GM12878 (cell line): ENCODE results near the gene DAPK3. TPM values are rescaled to one million over a fixed set of nuclear protein-coding genes. Genes with fewer than 3 reads are reported as not detected.

Source experiments
- ATAC-seq: fragments of 200-7000 bp; cut with Tn5 transposase; 3 replicates; pipeline ENCODE4 v1.9.1; 2020; ENCODE audit warnings: mild to moderate bottlenecking, moderate library complexity
- BruUV-seq: library from RNA; stranded (reverse); fragments of 400-500 nt; replicated peaks from 2 replicates; lab custom pipeline; 2021; lab: Mats Ljungman, UMichigan
- CTCF ChIA-PET: fragments of 300-600 bp; sonication (Branson Sonifier 250); formaldehyde crosslinking; extraction: SDS; loops from one replicate; lab custom pipeline; 2021; ENCODE audit warnings: inconsistent platforms; lab: Yijun Ruan, JAX
- POLR2A ChIA-PET: fragments of 350-600 bp; formaldehyde crosslinking; extraction: SDS; loops from one replicate; lab custom pipeline; 2021; ENCODE audit warnings: inconsistent platforms; lab: Charles Lee
- RAD21 ChIA-PET: fragments of 300-600 bp; sonication (Branson Sonifier 250); formaldehyde crosslinking; loops from one replicate; lab custom pipeline; 2023; ENCODE audit warnings: antibody characterized with exemption; ENCODE audit not compliant: unreplicated experiment; lab: Charles Lee
- SMC1A ChIA-PET: fragments of 300-600 bp; sonication (Branson Sonifier 250); formaldehyde crosslinking; loops from one replicate; lab custom pipeline; 2023; ENCODE audit not compliant: unreplicated experiment, uncharacterized antibody; lab: Charles Lee
- DNase-seq: peaks from one replicate; pipeline ENCODE4 v3.0.0-alpha.2; 2011; ENCODE audit warnings: low read depth, low spot score
- FAIRE-seq: peaks from 3 replicates; lab custom pipeline; 2011; peaks lifted over from hg19 to GRCh38; lab: Jason Lieb, UNC
- H2AFZ ChIP-seq: 2 replicates; pipeline ENCODE4 v1.6.0; 2011; ENCODE audit warnings: low read depth, low read length, control low read depth; ENCODE audit not compliant: control insufficient read depth
- H3K27ac ChIP-seq: 2 replicates; pipeline ENCODE4 v1.5.1; 2011; ENCODE audit warnings: control low read depth; ENCODE audit not compliant: control insufficient read depth, insufficient read depth
- H3K27me3 ChIP-seq, 2 experiments: replicated peaks in 1 of 2; 2 replicates each; pipeline versions ENCODE4 v1.6.0 to v1.6.1; 2011; ENCODE audit warnings: low read length in 1 of 2; ENCODE audit not compliant: control insufficient read depth in 2 of 2, insufficient read depth in 2 of 2
- H3K36me3 ChIP-seq, 2 experiments: 2 replicates each; pipeline ENCODE4 v1.5.1; 2011; ENCODE audit warnings: low read length in 1 of 2; ENCODE audit not compliant: control insufficient read depth in 2 of 2, insufficient read depth in 2 of 2
- H3K4me1 ChIP-seq: 2 replicates; pipeline ENCODE4 v1.6.1; 2011; ENCODE audit warnings: mild to moderate bottlenecking, low read length, moderate library complexity, mixed read lengths; ENCODE audit not compliant: control insufficient read depth, insufficient read depth
- H3K4me2 ChIP-seq: 2 replicates; pipeline ENCODE4 v1.6.0; 2011; ENCODE audit warnings: control low read depth; ENCODE audit not compliant: control insufficient read depth, insufficient read depth
- H3K4me3 ChIP-seq: fragments of 200-600 bp; sonication (generic); 2 replicates; pipeline ENCODE4 v1.5.1; 2016
- H3K79me2 ChIP-seq: 2 replicates; pipeline ENCODE4 v1.6.0; 2011; ENCODE audit warnings: low read length; ENCODE audit not compliant: control insufficient read depth, insufficient read depth
- H3K9ac ChIP-seq: 2 replicates; pipeline ENCODE4 v1.8.0; 2011; ENCODE audit warnings: low read length, control low read depth, mixed read lengths; ENCODE audit not compliant: control insufficient read depth, insufficient read depth
- H3K9me3 ChIP-seq: replicated peaks from 3 replicates; pipeline ENCODE4 v1.5.1; 2011; ENCODE audit warnings: mild to moderate bottlenecking, low read length; ENCODE audit not compliant: control insufficient read depth, insufficient read depth
- H4K20me1 ChIP-seq: 2 replicates; pipeline ENCODE4 v1.6.0; 2011; ENCODE audit not compliant: control insufficient read depth, insufficient read depth
- CBX3 ChIP-seq: fragments of 200-600 bp; sonication (generic); IDR thresholded peaks from 2 replicates; pipeline ENCODE4 v1.6.1; 2016; ENCODE audit warnings: low read depth, borderline replicate concordance
- CREM ChIP-seq: IDR thresholded peaks from 2 replicates; pipeline ENCODE4 v1.6.1; 2014; ENCODE audit warnings: antibody characterized with exemption, low read depth
- E4F1 ChIP-seq: fragments of 450-650 bp; IDR thresholded peaks from 2 replicates; pipeline ENCODE4 v1.6.1; 2018; ENCODE audit warnings: borderline replicate concordance, mild to moderate bottlenecking; ENCODE audit not compliant: partially characterized antibody
- ELK1 ChIP-seq: IDR thresholded peaks from 2 replicates; pipeline ENCODE4 v1.6.1; 2012; ENCODE audit warnings: low read depth, low read length, improper control_type of control experiment
- HDGF ChIP-seq: fragments of 450-650 bp; IDR thresholded peaks from 2 replicates; pipeline ENCODE4 v1.6.1; 2016; ENCODE audit warnings: antibody characterized with exemption
- IRF5 ChIP-seq: fragments of 450-650 bp; IDR thresholded peaks from 2 replicates; pipeline ENCODE4 v1.6.1; 2017; ENCODE audit warnings: borderline replicate concordance
- JUND ChIP-seq: IDR thresholded peaks from 2 replicates; pipeline ENCODE4 v1.6.1; 2012; ENCODE audit warnings: low read depth, mild to moderate bottlenecking, low read length, improper control_type of control experiment, moderate library complexity
- NRF1 ChIP-seq: conservative IDR thresholded peaks from 2 replicates; pipeline ENCODE4 v1.6.1; 2011; ENCODE audit warnings: mild to moderate bottlenecking, low read depth, low read length, improper control_type of control experiment
- RCOR1 ChIP-seq: conservative IDR thresholded peaks from 2 replicates; pipeline ENCODE4 v1.6.1; 2012; ENCODE audit warnings: low read depth, low read length, improper control_type of control experiment
- RELB ChIP-seq: fragments of 450-650 bp; IDR thresholded peaks from 2 replicates; pipeline ENCODE4 v1.6.1; 2017; ENCODE audit warnings: low read depth, mild to moderate bottlenecking, moderate library complexity
- ZNF24 ChIP-seq: fragments of 450-650 bp; IDR thresholded peaks from 2 replicates; pipeline ENCODE4 v1.6.1; 2017; ENCODE audit warnings: antibody characterized with exemption, mild to moderate bottlenecking
- ZZZ3 ChIP-seq: IDR thresholded peaks from 2 replicates; pipeline ENCODE4 v1.6.1; 2011; ENCODE audit warnings: low read depth; ENCODE audit not compliant: control insufficient read depth, insufficient read length
- WGBS: methylation state at CpG from one replicate; pipeline ENCODE4 v1.1.6; 2016; ENCODE audit warnings: low lambda C conversion rate; ENCODE audit not compliant: insufficient replicate concordance, insufficient coverage; ENCODE audit errors: missing lambda C conversion rate; 5-methylcytosine and 5-hydroxymethylcytosine counted together
- in situ Hi-C: fragments of 300-500 bp; cut with MboI; formaldehyde crosslinking; loops from 9 replicates; pipeline ENCODE4 v1.14.3; 2018; ENCODE audit warnings: mixed read lengths
- intact Hi-C: fragments of 100-400 bp; cut with micrococcal nuclease; formaldehyde crosslinking; loops from one replicate; pipeline ENCODE4 v1.14.2; 2022; ENCODE audit not compliant: unreplicated experiment
- polyA plus RNA-seq, 11 experiments: library from polyadenylated mRNA; depleted of rRNA in 4 of 11; unstranded in 6 of 11; stranded (reverse) in 5 of 11; fragments of >200 nt; fragmentation: Nextera tagmentation in 4 of 11; fragmentation: Illumina TruSeq in 1 of 11; extraction: Ambion mirVana in 4 of 11; extraction: Trizol in 1 of 11; gene quantifications; 1 replicate in 1 of 11; 2 replicates in 10 of 11; pipeline versions ENCODE4 v1.2.1 to v1.2.3, GENCODE V29; 2011 to 2016; ENCODE audit warnings: inconsistent platforms in 2 of 11, missing spikeins in 2 of 11, low read depth in 1 of 11
- total RNA-seq, 4 experiments: library from RNA; depleted of rRNA in 3 of 4; stranded (reverse); fragments of >200 nt in 3 of 4; fragmentation: Illumina TruSeq in 1 of 4; extraction: Trizol in 1 of 4; gene quantifications; 2 replicates each; pipeline versions ENCODE4 v1.2.1 to v1.2.3, GENCODE V29; 2013 to 2021

The DAPK3 gene
- total and polyA plus RNA-seq, 10 of the 15 experiments (the other 5 are each of a cell fraction or from before 2014, with no cell fraction given) = 0.13 to 46.4 (median 24.8) TPM

- no peak for FAIRE-seq
- Histone ChIP-seq H3K4me2 (no peak overlapping the region), H3K9ac (no peak overlapping the region), H3K27me3 (no peaks in the 10 kb centered on the region), H3K27ac (no peak overlapping the region), H3K36me3 (no peaks in the 10 kb centered on the region), H2AFZ (no peak overlapping the region), H3K4me3 (no peak overlapping the region), H3K79me2 (no peaks in the 10 kb centered on the region), H4K20me1 (no peaks in the 10 kb centered on the region), H3K9me3 (no peaks in the 10 kb centered on the region), H3K4me1 (no peaks in the 10 kb centered on the region)
- no peak for DNase-seq
- 13% methylated on average over 8 of the region's 8 CpGs for WGBS
- CTCF ChIA-PET = no interaction called here
- TF ChIP-seq ELK1 = no peak
- no peak for TF ChIP-seq CBX3
- TF ChIP-seq ZZZ3 = no peak
- TF ChIP-seq HDGF = no peak
- RAD21 ChIA-PET = no interaction called here
- intact Hi-C loops (no loop called here), in situ Hi-C loops (no loop called here)
- SMC1A ChIA-PET = no interaction called here
- ATAC-seq = no peak
- POLR2A ChIA-PET = no interaction called here
- no TSS peak for BruUV-seq
Observed at GRCh38 chr19:3931041-3931440, 39.9 kb downstream of the DAPK3 start.

- H2AFZ ChIP-seq = no peak overlapping the region
- no peak for ATAC-seq
- whole genome bisulfite sequencing = 0% methylated on average over 1 of the region's 1 CpG
- RAD21 ChIA-PET = no interaction called here
- no peak overlapping the region for H3K4me2 ChIP-seq
- no peak for DNase-seq
- H3K27ac ChIP-seq = no peak overlapping the region
- SMC1A ChIA-PET = no interaction called here
- no peaks in the 10 kb centered on the region for H3K4me1 ChIP-seq
- intact Hi-C loops (no loop called here), in situ Hi-C loops (no loop called here)
- no TSS peak for BruUV-seq
- H3K27me3 ChIP-seq = no peaks in the 10 kb centered on the region
- H4K20me1 ChIP-seq = no peaks in the 10 kb centered on the region
- H3K36me3 ChIP-seq = no peaks in the 10 kb centered on the region
- no peak for FAIRE-seq
- POLR2A ChIA-PET = no interaction called here
- CTCF ChIA-PET = no interaction called here
- H3K79me2 ChIP-seq = no peaks in the 10 kb centered on the region
- peaks cover 3% of the 10 kb centered on the region; the same call in 1 of the 3 replicates for H3K9me3 ChIP-seq
- H3K9ac ChIP-seq = no peak overlapping the region
- no peak overlapping the region for H3K4me3 ChIP-seq
- TF ChIP-seq NRF1 (no peak), E4F1 (no peak), ZNF24 (no peak), JUND (no peak), IRF5 (no peak), RCOR1 (no peak), CREM (no peak), RELB (no peak)
Observed at GRCh38 chr19:3923912-3924311, 47.0 kb downstream of the DAPK3 start.
